ENCODE results near the gene KDM6B. TPM values are rescaled to one million over a fixed set of nuclear protein-coding genes. Genes with fewer than 3 reads are reported as not detected.

Gene KDM6B
- total RNA-seq (2022; extraction: Qiagen RNA extraction) = 14.0 to 19.7 TPM (median 16.6 TPM) in 5 replicates

GRCh38 chr17:7833795-7834541 is at the start of gene KDM6B:
KDM6B (plus strand) TSS chr17:7834217; CDS start chr17:7845555, 11,338 bp downstream.

GRCh38 chr17:7854851-7855659 is 21.0 kb downstream of the KDM6B start, which contains the start of gene TMEM88:
TMEM88 (plus strand) TSS chr17:7855066; CDS start chr17:7855075, 9 bp downstream.

GRCh38 chr17:7856811-7857712 is 23.0 kb downstream of the KDM6B start, which contains the start of gene NAA38:
NAA38 (minus strand) TSS chr17:7857559; CDS start chr17:7857463, 96 bp downstream.

DNA sequence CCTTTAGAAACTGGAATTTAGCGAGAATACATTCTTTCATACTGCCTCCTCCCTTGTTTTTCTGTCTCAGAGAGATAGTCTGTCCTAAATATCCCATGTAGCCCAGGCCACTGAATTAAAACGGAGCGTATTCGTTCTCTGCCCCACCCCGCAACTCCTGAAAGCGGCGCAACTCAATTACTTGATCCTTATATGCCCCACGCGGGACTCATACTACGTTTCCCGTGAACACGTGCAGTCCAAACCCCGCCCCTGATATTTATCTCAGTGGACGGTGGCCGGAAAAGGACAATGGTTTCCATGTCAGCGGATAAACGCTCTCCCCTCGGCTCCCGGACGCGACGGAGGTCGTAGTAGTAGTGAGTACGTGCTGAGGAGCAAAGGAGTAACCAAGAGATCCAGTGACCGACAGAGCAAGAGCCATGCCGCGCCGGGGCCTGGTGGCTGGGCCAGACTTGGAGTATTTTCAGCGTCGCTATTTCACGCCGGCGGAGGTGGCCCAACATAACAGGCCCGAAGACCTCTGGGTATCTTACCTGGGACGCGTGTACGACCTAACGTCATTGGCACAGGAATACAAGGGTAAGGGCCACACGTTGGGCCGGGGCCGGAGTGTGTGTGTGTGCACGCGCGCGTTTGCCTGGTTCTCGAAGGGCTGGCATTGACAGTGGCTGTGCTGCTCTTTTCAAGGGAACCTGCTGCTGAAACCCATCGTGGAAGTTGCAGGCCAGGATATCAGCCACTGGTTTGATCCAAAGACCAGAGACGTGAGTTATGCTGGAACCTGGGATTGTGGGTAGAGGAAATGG is 23.9 kb downstream of the KDM6B start, which contains the start of gene CYB5D1:
Gene CYB5D1, plus strand, starts transcription at position 291 of the 809 bp plus-strand sequence. Its CDS starts 132 bp downstream, at position 423.

Other genes starting within 250 kb of the KDM6B start
- gene SOX15, start 244.1 kb upstream of the KDM6B start, total RNA-seq (2022; extraction: Qiagen RNA extraction) = 0.33 to 0.44 TPM (median 0.41 TPM) in 4 of 5 replicates, not detected in the other
- 51.9 to 64.2 TPM (median 60.4 TPM) in 5 replicates for gene FXR2, start 219.3 kb upstream of the KDM6B start, total RNA-seq (2022; extraction: Qiagen RNA extraction)
- gene SAT2, start 206.4 kb upstream of the KDM6B start, total RNA-seq (2022; extraction: Qiagen RNA extraction) = 64.3 to 90.5 TPM (median 85.4 TPM) in 5 replicates
- gene SHBG, start 204.1 kb upstream of the KDM6B start, total RNA-seq (2022; extraction: Qiagen RNA extraction) = 0.35 to 1.0 TPM (median 0.66 TPM) in 5 replicates
- gene ATP1B2, start 183.3 kb upstream of the KDM6B start, total RNA-seq (2022; extraction: Qiagen RNA extraction) = 0.14 to 0.40 TPM (median 0.21 TPM) in 5 replicates
- gene TP53, start 146.7 kb upstream of the KDM6B start, total RNA-seq (2022; extraction: Qiagen RNA extraction) = 49.0 to 53.9 TPM (median 51.0 TPM) in 5 replicates
- 33.2 to 50.4 TPM (median 45.9 TPM) in 5 replicates for gene WRAP53, start 145.7 kb upstream of the KDM6B start, total RNA-seq (2022; extraction: Qiagen RNA extraction)
- gene EFNB3, start 129.0 kb upstream of the KDM6B start, total RNA-seq (2022; extraction: Qiagen RNA extraction) = 1.1 to 1.6 TPM (median 1.5 TPM) in 5 replicates
- 0.01 to 0.05 TPM (median 0.01 TPM) in 3 of 5 replicates, not detected in the others for gene DNAH2, start 116.5 kb upstream of the KDM6B start, total RNA-seq (2022; extraction: Qiagen RNA extraction)
- 0.27 to 1.9 TPM (median 0.92 TPM) in 5 replicates for gene TMEM88, start 20.8 kb downstream of the KDM6B start, total RNA-seq (2022; extraction: Qiagen RNA extraction)
- 178 to 250 TPM (median 228 TPM) in 5 replicates for gene NAA38, start 23.3 kb downstream of the KDM6B start, total RNA-seq (2022; extraction: Qiagen RNA extraction)
- 20.3 to 23.4 TPM (median 21.5 TPM) in 5 replicates for gene CYB5D1, start 23.8 kb downstream of the KDM6B start, total RNA-seq (2022; extraction: Qiagen RNA extraction)
- gene CHD3, start 54.6 kb downstream of the KDM6B start, total RNA-seq (2022; extraction: Qiagen RNA extraction) = 58.9 to 70.4 TPM (median 63.8 TPM) in 5 replicates
- 1.2 to 1.9 TPM (median 1.5 TPM) in 5 replicates for gene RNF227, start 82.1 kb downstream of the KDM6B start, total RNA-seq (2022; extraction: Qiagen RNA extraction)
- 1.7 to 3.1 TPM (median 2.6 TPM) in 5 replicates for gene KCNAB3, start 95.6 kb downstream of the KDM6B start, total RNA-seq (2022; extraction: Qiagen RNA extraction)
- 298 to 343 TPM (median 309 TPM) in 5 replicates for gene TRAPPC1, start 97.7 kb downstream of the KDM6B start, total RNA-seq (2022; extraction: Qiagen RNA extraction)
- gene CNTROB, start 98.0 kb downstream of the KDM6B start, total RNA-seq (2022; extraction: Qiagen RNA extraction) = 32.1 to 47.2 TPM (median 42.7 TPM) in 5 replicates
- gene GUCY2D, start 168.4 kb downstream of the KDM6B start, total RNA-seq (2022; extraction: Qiagen RNA extraction) = 0.07 to 0.40 TPM (median 0.11 TPM) in 4 of 5 replicates, not detected in the other
- 0.03 to 0.05 TPM (median 0.04 TPM) in 3 of 5 replicates, not detected in the others for gene ALOX15B, start 204.8 kb downstream of the KDM6B start, total RNA-seq (2022; extraction: Qiagen RNA extraction)